Colonic mucosa (tissue), 4 donors: ENCODE data around the gene PPP2R3B. TPM values are rescaled to one million over a fixed set of nuclear protein-coding genes. Genes with fewer than 3 reads are reported as not detected.
A peak's percentile ranks its signal among the peaks of the same experiment; 100 is the strongest.
"Not testable (repeated sequence)": the region's sequence is repeated elsewhere in the genome, so short reads cannot be mapped to it uniquely, and the experiment has no call there.

Experiments
- DNase-seq: peaks from one replicate; pipeline ENCODE4 v3.0.0-alpha.2; 2020
- H3K27ac ChIP-seq: fragments of 200-600 bp; one replicate; pipeline ENCODE4 v1.8.0; 2021
- H3K27me3 ChIP-seq: fragments of 200-600 bp; one replicate; pipeline ENCODE4 v1.8.0; 2021
- H3K36me3 ChIP-seq: fragments of 200-600 bp; one replicate; pipeline ENCODE4 v1.8.0; 2021
- H3K4me1 ChIP-seq: fragments of 200-600 bp; one replicate; pipeline ENCODE4 v1.8.0; 2021; ENCODE audit warnings: mild to moderate bottlenecking
- H3K4me3 ChIP-seq: fragments of 200-600 bp; one replicate; pipeline ENCODE4 v1.8.0; 2021
- H3K9ac ChIP-seq, 2 donors: one replicate each; pipeline ENCODE4 v1.7.0; 2013; ENCODE audit warnings: control low read depth in 2 of 2, low read depth in 2 of 2, low read length in 2 of 2
- H3K9me3 ChIP-seq: fragments of 200-600 bp; one replicate; pipeline ENCODE4 v1.8.0; 2021
- CTCF ChIP-seq: fragments of 200-600 bp; IDR thresholded peaks from one replicate; pipeline ENCODE4 v1.8.0; 2022; ENCODE audit warnings: antibody characterized with exemption, mild to moderate bottlenecking
- intact Hi-C: fragments of 100-400 bp; cut with DNase I; formaldehyde crosslinking; loops from one replicate; pipeline ENCODE4 v1.14.1; 2022
- total RNA-seq, 2 donors: library from RNA; stranded (reverse); fragmentation: NEBNext Ultra II Directional in 1 of 2; extraction: Animal tissue kit (Norgen Biotek cat#: 25700) in 1 of 2; gene quantifications; one replicate each; pipeline ENCODE4 v1.2.1, GENCODE V29; 2021
- donor health status: healthy.
- donor health status: DM: no; HTN: no; CAD: no.
- donor health status: DM: no; HTN: no; CAD: no.

PPP2R3B gene
- total RNA-seq, 2 donors from 2014 or later = 8.7 to 22.9 TPM

- intact Hi-C loops = no loop called here
- no peaks in the 10 kb centered on the region for H3K4me1 ChIP-seq
- H3K9ac ChIP-seq = no peak overlapping the region
- H3K27ac ChIP-seq = no peak overlapping the region
- no peaks in the 10 kb centered on the region for H3K36me3 ChIP-seq
- TF ChIP-seq CTCF = no peak
- no peaks in the 10 kb centered on the region for H3K27me3 ChIP-seq
- H3K9me3 ChIP-seq = no peaks in the 10 kb centered on the region
- H3K4me3 ChIP-seq = no peak overlapping the region
- no peak for DNase-seq
These were observed 3.8 kb upstream of the PPP2R3B start for GRCh38 chrX:390459-390858.

- H3K4me1 ChIP-seq = no peaks in the 10 kb centered on the region
- H3K9ac ChIP-seq = no peak overlapping the region
- intact Hi-C loops = no loop called here
- H3K4me3 ChIP-seq = no peak overlapping the region
- no peak for TF ChIP-seq CTCF
- H3K9me3 ChIP-seq = no peaks in the 10 kb centered on the region
- no peaks in the 10 kb centered on the region for H3K27me3 ChIP-seq
- no peaks in the 10 kb centered on the region for H3K36me3 ChIP-seq
- no peak overlapping the region for H3K27ac ChIP-seq
- DNase-seq = no peak
These were observed 2.3 kb upstream of the PPP2R3B start for GRCh38 chrX:389021-389441.

DNA sequence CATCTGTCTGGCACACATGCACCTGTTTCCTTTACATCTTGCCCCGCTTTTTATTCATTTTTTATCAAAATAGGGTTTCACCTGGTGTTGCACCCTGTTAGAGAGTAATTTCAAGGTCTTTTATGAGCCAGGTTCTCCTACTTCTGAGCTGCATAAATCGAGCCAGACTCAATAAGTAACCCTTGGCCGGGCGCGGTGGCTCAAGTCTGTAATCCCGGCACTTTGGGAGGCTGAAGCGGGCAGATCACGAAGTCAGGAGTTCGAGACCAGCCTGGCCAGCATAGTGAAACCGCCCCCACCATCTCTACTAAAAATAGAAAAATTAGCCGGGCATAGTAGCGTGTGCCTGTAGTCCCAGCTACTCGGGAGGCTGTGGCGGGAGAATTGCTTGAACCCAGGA is 1.0 kb upstream of the PPP2R3B start:
- peak overlapping the region; percentile 28 for H3K4me3 ChIP-seq
- intact Hi-C loops = no loop called here
- no peak for TF ChIP-seq CTCF
- peak overlapping the region; percentile 50 to 66 for H3K9ac ChIP-seq
- H3K27ac ChIP-seq = peak overlapping the region; percentile 97
- H3K9me3 ChIP-seq = no peaks in the 10 kb centered on the region
- H3K36me3 ChIP-seq = no peaks in the 10 kb centered on the region
- DNase-seq = peak; percentile 37
- no peaks in the 10 kb centered on the region for H3K4me1 ChIP-seq
- H3K27me3 ChIP-seq = no peaks in the 10 kb centered on the region

GRCh38 chrX:386239-386767 is 404 bp downstream of the PPP2R3B start:
- Histone ChIP-seq H3K27ac (peak overlapping the region; percentile 97), H3K9me3 (no peaks in the 10 kb centered on the region), H3K4me3 (peak overlapping the region; percentile 80), H3K27me3 (no peaks in the 10 kb centered on the region), H3K9ac (peak overlapping the region in 1 of 2 donors; percentile 96), H3K4me1 (no peaks in the 10 kb centered on the region), H3K36me3 (no peaks in the 10 kb centered on the region)
- no peak for TF ChIP-seq CTCF
- DNase-seq = peak; percentile 25
- intact Hi-C loops = no loop called here

DNA sequence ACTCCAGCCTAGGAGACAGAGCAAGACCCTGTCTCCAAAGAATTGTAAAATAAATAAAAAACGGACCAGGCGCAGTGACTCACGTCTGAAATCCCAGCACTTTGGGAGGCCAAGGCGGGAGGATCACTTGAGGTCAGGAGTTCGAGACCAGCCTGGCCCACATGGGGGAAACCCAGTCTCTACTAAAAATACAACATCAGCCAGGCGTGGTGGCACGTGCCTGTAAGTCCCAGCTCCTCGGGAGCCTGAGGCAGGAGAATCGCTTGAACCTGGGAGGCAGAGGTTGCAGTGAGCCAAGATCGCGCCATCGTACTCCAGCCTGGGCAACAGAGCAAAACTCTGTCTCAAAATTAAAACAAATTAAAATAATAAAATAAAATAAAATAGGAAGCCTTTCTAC is 971 bp downstream of the PPP2R3B start:
- intact Hi-C loops, H3K27me3 ChIP-seq, H3K9ac ChIP-seq, H3K27ac ChIP-seq, H3K4me1 ChIP-seq, DNase-seq, H3K9me3 ChIP-seq, H3K36me3 ChIP-seq: not testable (repeated sequence)
- peak overlapping the region; percentile 80 for H3K4me3 ChIP-seq

DNA sequence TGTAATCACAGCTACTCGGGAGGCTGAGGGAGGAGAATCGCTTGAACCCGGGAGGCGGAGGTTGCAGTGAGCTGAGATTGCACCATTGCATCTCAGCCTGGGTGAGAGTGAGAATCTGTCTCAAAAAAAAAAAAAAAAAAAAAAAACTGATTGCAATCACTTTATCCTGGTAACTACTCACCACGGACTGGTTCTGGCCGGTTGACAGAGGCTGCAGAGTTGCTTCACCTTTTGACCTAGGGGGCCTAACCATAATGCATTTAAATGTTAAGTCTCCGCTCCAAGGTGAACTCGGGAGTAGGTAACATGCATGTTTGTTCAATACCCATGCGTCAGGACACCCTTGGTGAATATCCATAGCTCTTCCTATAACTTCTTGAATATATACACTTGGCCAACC is 1.8 kb downstream of the PPP2R3B start:
- no peak for TF ChIP-seq CTCF
- no peak overlapping the region for H3K27ac ChIP-seq
- H3K4me1 ChIP-seq = no peaks in the 10 kb centered on the region
- intact Hi-C loops = no loop called here
- no peaks in the 10 kb centered on the region for H3K27me3 ChIP-seq
- no peak for DNase-seq
- H3K36me3 ChIP-seq = no peaks in the 10 kb centered on the region
- H3K4me3 ChIP-seq = no peak overlapping the region
- H3K9me3 ChIP-seq = no peaks in the 10 kb centered on the region
- H3K9ac ChIP-seq = no peak overlapping the region
